UCSD-AML1 (cell line): ENCODE data around the gene ARHGEF6.
"Not testable (repeated sequence)": the region's sequence is repeated elsewhere in the genome, so short reads cannot be mapped to it uniquely, and the experiment has no call there.

Experiments
- DNase-seq: peaks from one replicate; lab custom pipeline; 2025; ENCODE audit not compliant: unreplicated experiment; lab: John Stamatoyannopoulos, UW

The ARHGEF6 gene

DNA sequence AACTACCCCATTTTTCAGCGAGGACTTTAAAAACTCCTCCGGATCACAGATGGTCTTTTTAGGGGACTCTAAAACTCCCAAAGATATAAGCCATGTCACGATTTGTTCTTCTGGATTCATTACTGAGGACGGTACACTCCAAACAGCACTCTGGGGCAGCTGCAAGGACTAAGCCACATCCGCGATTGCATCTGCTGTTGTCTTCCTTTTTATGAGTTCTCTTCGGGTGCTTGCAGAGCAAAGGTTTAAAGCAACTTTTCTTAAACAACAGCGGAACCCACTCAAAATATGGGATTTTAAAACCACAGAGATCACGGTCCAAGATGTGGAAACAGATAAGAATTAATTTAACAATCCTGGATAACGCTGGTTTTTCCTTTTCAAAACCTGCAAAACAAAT lies at the start of gene ARHGEF6:
Gene ARHGEF6 (minus strand): TSS at position 170 of the 400 bp plus-strand sequence. CDS start 50 bp downstream, at position 120.
- DNase-seq, result peak; percentile 21

- DNase-seq, result no peak
These were observed 48.7 kb upstream of the ARHGEF6 start for GRCh38 chrX:136829413-136829812.

- no peak for DNase-seq
These were observed 48.1 kb upstream of the ARHGEF6 start for GRCh38 chrX:136828830-136829229.

GRCh38 chrX:136827026-136827425 lies 46.3 kb upstream of the ARHGEF6 start:
- no peak for DNase-seq

DNA sequence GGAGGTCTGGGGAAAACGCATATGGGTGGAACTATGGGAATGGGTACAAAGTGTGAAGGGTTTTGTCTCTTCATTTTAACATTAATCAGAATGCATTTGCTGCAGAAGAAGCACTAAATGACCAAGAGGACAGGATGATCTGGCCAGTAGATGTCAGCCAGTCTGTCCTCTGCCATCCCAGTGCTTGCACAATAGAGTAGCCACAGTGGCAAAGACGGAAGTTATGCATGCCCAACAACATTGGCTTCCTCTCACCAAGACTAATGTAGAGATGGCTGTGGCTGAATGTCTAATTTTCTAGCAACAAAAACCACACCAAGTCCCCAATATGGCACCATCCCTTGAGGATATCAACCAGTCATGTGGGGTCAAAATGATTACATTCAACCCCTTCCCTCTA lies 45.0 kb upstream of the ARHGEF6 start:
- no peak for DNase-seq

GRCh38 chrX:136823175-136823574 lies 42.4 kb upstream of the ARHGEF6 start:
- DNase-seq, result no peak

- no peak for DNase-seq
These were observed 41.8 kb upstream of the ARHGEF6 start for GRCh38 chrX:136822337-136823095.

- DNase-seq, result not testable (repeated sequence)
These were observed 39.0 kb upstream of the ARHGEF6 start for GRCh38 chrX:136819756-136820155.

GRCh38 chrX:136819031-136819703 lies 38.4 kb upstream of the ARHGEF6 start:
- DNase-seq, result no peak

DNA sequence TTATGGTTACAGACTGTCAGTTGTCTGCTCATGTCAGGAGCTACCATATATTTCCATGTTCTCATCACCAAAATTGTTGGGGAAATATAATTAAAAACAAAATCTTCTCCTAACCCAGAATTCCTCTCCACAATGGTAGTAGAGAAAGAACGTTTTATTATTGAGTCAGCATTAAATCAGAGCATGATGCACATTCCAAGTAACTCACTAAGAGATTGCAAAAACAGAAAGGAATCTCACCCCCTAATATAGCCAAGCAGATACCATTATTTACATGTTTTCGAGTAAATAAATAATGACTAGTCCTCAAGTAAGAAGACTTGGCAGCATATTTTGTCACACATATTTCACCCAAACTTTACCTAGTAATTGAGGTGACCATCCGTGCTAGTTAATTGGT lies 36.2 kb upstream of the ARHGEF6 start:
- DNase-seq, result no peak

- no peak for DNase-seq
These were observed 34.4 kb upstream of the ARHGEF6 start for GRCh38 chrX:136814847-136815750.

- no peak for DNase-seq
These were observed 31.6 kb upstream of the ARHGEF6 start for GRCh38 chrX:136812286-136812685.

DNA sequence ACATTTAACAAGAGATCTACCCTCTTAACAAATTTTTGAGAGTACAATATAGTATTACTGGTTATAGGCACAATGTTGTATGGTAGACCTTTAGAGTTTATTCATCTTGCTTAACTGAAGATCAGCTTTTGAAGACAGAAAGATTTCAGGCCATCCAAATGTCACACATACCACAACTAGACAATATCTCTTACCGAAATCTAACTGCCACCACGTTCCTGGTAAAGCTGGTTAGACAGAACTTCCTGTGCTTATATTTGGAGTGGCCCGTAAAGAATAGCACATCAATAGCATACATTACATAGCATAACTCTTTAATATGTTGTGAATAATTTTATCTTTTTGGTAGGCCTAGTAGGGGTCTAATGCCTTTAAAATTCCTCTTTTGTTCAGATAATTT lies 29.8 kb upstream of the ARHGEF6 start:
- no peak for DNase-seq

DNA sequence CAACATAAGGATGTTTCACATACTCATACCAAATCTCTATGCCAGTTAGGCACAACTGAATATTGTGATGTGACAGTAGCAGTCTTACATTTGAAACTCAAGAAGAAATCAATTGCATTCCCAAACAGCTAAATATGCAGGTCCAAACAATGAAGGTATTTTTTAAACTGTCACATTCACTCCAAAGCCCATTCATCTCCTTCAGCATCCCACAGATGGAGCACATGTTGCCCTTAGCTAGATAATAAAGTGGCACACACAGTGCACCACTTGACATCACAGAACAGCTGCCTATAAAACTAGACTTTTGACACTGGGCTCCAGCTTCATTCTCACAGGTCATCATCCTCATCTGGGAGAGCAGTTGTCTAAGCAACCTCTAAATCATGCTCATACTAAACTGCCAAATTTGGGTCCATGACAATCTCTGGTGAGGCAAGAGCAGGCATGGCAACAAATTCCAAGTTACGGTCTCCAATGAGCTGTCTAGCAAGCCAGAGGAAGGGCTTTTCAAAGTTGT lies 26.2 kb upstream of the ARHGEF6 start:
- no peak for DNase-seq

- DNase-seq, result no peak
These were observed 21.8 kb upstream of the ARHGEF6 start for GRCh38 chrX:136802515-136802914.

GRCh38 chrX:136797787-136798186 lies 17.1 kb upstream of the ARHGEF6 start:
- DNase-seq, result peak; percentile 12

- not testable (repeated sequence) for DNase-seq
These were observed 14.4 kb upstream of the ARHGEF6 start for GRCh38 chrX:136795132-136795531.

GRCh38 chrX:136794660-136795059 lies 13.9 kb upstream of the ARHGEF6 start:
- not testable (repeated sequence) for DNase-seq

DNA sequence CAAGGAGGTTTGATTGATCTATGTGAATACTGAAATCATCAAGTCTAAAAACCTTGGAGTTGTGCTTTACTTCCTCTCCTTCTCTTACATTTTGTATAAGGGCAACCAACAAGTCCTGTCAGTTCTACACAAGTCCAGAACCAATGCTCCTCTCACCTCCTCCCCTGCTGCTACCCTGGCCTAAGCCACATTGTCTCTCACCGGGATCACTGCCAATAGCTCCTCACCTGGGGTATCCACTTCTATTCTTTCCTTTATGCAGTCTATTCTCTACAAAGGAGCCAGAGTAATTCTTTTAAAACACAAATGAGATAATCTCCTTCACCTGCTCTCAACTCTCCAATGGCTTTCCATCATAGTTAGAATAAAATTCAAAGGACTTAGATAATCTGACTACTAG lies 13.3 kb upstream of the ARHGEF6 start:
- DNase-seq, result no peak

DNA sequence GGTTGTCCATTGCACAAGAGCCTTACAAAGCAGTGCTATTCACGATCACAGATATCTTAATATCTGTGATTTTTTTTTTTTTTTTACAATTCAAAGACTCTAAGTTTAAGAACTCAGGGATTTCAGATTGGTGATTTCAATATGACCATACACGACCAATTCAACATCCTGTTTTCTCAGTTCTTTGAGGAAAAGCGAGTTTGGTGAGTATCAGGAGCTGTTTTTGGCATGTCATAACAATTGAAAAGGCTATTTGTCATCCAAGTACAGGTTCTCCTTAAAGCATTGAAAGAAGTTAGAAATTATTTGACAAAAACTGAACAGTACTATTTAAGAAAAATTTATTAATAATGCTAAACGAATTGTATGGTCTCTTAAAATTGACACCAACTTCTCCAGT lies 9.1 kb upstream of the ARHGEF6 start:
- DNase-seq, result no peak

- peak; percentile 22 for DNase-seq
These were observed 3.5 kb upstream of the ARHGEF6 start for GRCh38 chrX:136784231-136784630.
